Measurements from ENCODE around the gene TCERG1L.
"Not testable (repeated sequence)": the region's sequence is repeated elsewhere in the genome, so short reads cannot be mapped to it uniquely, and the experiment has no call there.

The TCERG1L gene

DNA sequence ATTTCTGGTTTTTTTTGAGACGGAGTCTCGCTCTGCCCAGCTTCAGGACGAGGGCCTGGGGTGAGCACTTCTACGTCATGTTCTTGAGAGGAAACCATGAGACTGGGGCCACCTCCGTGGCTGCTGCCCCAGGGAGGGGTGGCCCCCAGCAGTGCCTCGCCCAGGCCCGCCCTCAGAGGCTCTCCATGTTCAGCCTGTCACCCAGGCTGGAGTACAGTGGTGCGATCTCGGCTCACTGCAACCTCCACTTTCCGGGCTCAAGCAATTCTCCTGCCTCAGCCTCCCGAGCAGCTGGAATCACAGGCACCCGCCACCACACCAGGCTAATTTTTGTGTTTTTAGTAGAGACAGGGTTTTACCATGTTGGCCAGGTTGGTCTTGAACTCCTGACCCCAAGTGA is 175.2 kb downstream of the TCERG1L start:
- not testable (repeated sequence) for H2BK5ac ChIP-seq (ENCODE audit: low read length); H3K9me3 ChIP-seq (replicated peaks in 1 of 2; ENCODE audit: control insufficient read depth in 2 of 2, insufficient read depth in 1 of 2, low read depth in 1 of 2, low read length in 2 of 2); H4K8ac ChIP-seq (ENCODE audit: low read depth, low read length); H2AFZ ChIP-seq (ENCODE audit: low read length); H3K14ac ChIP-seq (ENCODE audit: low read length); H3K23ac ChIP-seq (ENCODE audit: low read depth, low read length, poor library complexity); H3K79me1 ChIP-seq (ENCODE audit: low read depth, low read length); H3K4ac ChIP-seq (ENCODE audit: low read length); H3K9ac ChIP-seq (ENCODE audit: low read depth, low read length, poor library complexity); H2BK12ac ChIP-seq (ENCODE audit: low read length); H2BK120ac ChIP-seq (ENCODE audit: low read depth, low read length); H3K18ac ChIP-seq (ENCODE audit: low read length); H3K4me3 ChIP-seq (ENCODE audit: low read length in 2 of 2); H2BK15ac ChIP-seq (ENCODE audit: low read length); DNase-seq (ENCODE audit: low spot score); H3K27ac ChIP-seq (replicated peaks; ENCODE audit: low read length); H3K4me1 ChIP-seq (ENCODE audit: control insufficient read depth in 2 of 2, insufficient read depth in 1 of 2, low read depth in 1 of 2, low read length in 2 of 2); H2AK5ac ChIP-seq (ENCODE audit: low read depth, low read length); H3K4me2 ChIP-seq (ENCODE audit: insufficient read depth, low read length, poor library complexity, severe bottlenecking); H3K27me3 ChIP-seq (ENCODE audit: control insufficient read depth in 3 of 3, insufficient read depth in 3 of 3, low read depth in 1 of 3, low read length in 3 of 3); H4K91ac ChIP-seq (ENCODE audit: low read depth, low read length, poor library complexity); H3K36me3 ChIP-seq (replicated peaks in 1 of 2; ENCODE audit: control insufficient read depth in 2 of 2, insufficient read depth in 2 of 2, low read length in 2 of 2)
- WGBS, 2 donors (ENCODE audit: extremely low coverage in 2 of 2, insufficient read length in 2 of 2, insufficient replicate concordance in 1 of 2) = no CpG with 5 or more reads among the region's 12 CpGs

DNA sequence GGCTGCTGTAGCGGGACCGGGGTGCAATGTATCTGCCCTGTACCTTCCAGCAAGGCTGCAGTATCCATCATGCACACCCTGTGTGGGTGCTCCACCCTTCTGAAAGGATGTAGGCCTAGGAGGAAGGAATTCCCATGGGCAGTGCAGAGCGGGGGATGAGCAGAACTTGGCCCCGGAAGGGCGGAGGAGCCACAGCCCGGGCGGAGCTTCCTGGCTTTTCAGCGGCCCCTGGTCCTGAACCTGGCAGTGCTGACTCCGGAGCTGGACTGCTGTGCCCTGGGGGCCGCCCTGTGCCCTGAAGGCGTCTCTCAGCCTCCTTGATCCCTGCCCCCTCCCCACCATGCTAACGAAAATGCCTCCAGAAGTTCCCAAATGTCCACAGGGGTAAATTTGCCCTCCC is 175.8 kb downstream of the TCERG1L start:
- Histone ChIP-seq H3K14ac (ENCODE audit: low read length) (no peak overlapping the region), H3K27ac (replicated peaks; ENCODE audit: low read length) (no peak overlapping the region), H3K27me3 (ENCODE audit: control insufficient read depth in 3 of 3, insufficient read depth in 3 of 3, low read depth in 1 of 3, low read length in 3 of 3) (peaks cover 0 to 6% (median 0%) of the 10 kb centered on the region in 3 experiments), H3K18ac (ENCODE audit: low read length) (no peak overlapping the region), H3K79me1 (ENCODE audit: low read depth, low read length) (no peaks in the 10 kb centered on the region), H3K4me2 (ENCODE audit: insufficient read depth, low read length, poor library complexity, severe bottlenecking) (no peak overlapping the region), H2BK12ac (ENCODE audit: low read length) (no peak overlapping the region), H3K9me3 (replicated peaks in 1 of 2; ENCODE audit: control insufficient read depth in 2 of 2, insufficient read depth in 1 of 2, low read depth in 1 of 2, low read length in 2 of 2) (no peaks in the 10 kb centered on the region), H3K4me3 (ENCODE audit: low read length in 2 of 2) (no peak overlapping the region), H2AK5ac (ENCODE audit: low read depth, low read length) (peak overlapping the region; percentile 50), H3K9ac (ENCODE audit: low read depth, low read length, poor library complexity) (no peak overlapping the region), H3K23ac (ENCODE audit: low read depth, low read length, poor library complexity) (peak overlapping the region; percentile 39), H4K8ac (ENCODE audit: low read depth, low read length) (no peak overlapping the region), H3K4ac (ENCODE audit: low read length) (no peak overlapping the region), H2BK15ac (ENCODE audit: low read length) (no peak overlapping the region), H3K36me3 (replicated peaks in 1 of 2; ENCODE audit: control insufficient read depth in 2 of 2, insufficient read depth in 2 of 2, low read length in 2 of 2) (no peaks in the 10 kb centered on the region), H2AFZ (ENCODE audit: low read length) (no peak overlapping the region), H2BK5ac (ENCODE audit: low read length) (no peak overlapping the region), H3K4me1 (ENCODE audit: control insufficient read depth in 2 of 2, insufficient read depth in 1 of 2, low read depth in 1 of 2, low read length in 2 of 2) (no peaks in the 10 kb centered on the region), H2BK120ac (ENCODE audit: low read depth, low read length) (no peak overlapping the region), H4K91ac (ENCODE audit: low read depth, low read length, poor library complexity) (no peak overlapping the region)
- WGBS, 2 donors (ENCODE audit: extremely low coverage in 2 of 2, insufficient read length in 2 of 2, insufficient replicate concordance in 1 of 2) = no CpG with 5 or more reads among the region's 12 CpGs
- no peak for DNase-seq (ENCODE audit: low spot score)

DNA sequence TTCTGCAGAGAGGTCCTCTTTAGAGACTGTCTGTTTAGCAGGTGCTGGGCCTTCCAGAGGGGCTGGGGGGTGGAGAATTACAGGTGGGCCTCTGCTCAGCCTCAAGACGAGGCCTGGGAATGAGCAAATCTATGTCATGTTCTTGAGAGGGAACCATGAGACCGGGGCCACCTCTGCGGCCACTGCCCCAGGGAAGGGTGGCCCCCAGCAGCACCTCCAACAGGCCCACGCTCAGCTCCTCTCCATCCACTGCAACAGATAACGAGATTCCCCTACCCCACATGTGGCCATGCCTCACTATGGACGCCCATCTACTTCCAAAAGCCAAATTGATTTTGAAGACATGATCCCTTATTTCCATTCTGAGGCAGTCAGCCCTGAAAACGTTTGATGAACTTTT is 176.9 kb downstream of the TCERG1L start:
- H3K4me2 ChIP-seq (ENCODE audit: insufficient read depth, low read length, poor library complexity, severe bottlenecking) = no peak overlapping the region
- H2BK120ac ChIP-seq (ENCODE audit: low read depth, low read length) = no peak overlapping the region
- H3K9me3 ChIP-seq (replicated peaks in 1 of 2; ENCODE audit: control insufficient read depth in 2 of 2, insufficient read depth in 1 of 2, low read depth in 1 of 2, low read length in 2 of 2) = no peaks in the 10 kb centered on the region
- H3K23ac ChIP-seq (ENCODE audit: low read depth, low read length, poor library complexity) = no peak overlapping the region
- DNase-seq (ENCODE audit: low spot score) = no peak
- WGBS, 2 donors (ENCODE audit: extremely low coverage in 2 of 2, insufficient read length in 2 of 2, insufficient replicate concordance in 1 of 2) = no CpG with 5 or more reads among the region's 7 CpGs
- no peak overlapping the region for H3K27ac ChIP-seq (replicated peaks; ENCODE audit: low read length)
- H2AFZ ChIP-seq (ENCODE audit: low read length) = no peak overlapping the region
- H2BK12ac ChIP-seq (ENCODE audit: low read length) = no peak overlapping the region
- H3K9ac ChIP-seq (ENCODE audit: low read depth, low read length, poor library complexity) = no peak overlapping the region
- no peak overlapping the region for H3K18ac ChIP-seq (ENCODE audit: low read length)
- H3K4ac ChIP-seq (ENCODE audit: low read length) = no peak overlapping the region
- H3K4me1 ChIP-seq (ENCODE audit: control insufficient read depth in 2 of 2, insufficient read depth in 1 of 2, low read depth in 1 of 2, low read length in 2 of 2) = no peaks in the 10 kb centered on the region
- no peak overlapping the region for H4K91ac ChIP-seq (ENCODE audit: low read depth, low read length, poor library complexity)
- no peak overlapping the region for H2AK5ac ChIP-seq (ENCODE audit: low read depth, low read length)
- H3K4me3 ChIP-seq (ENCODE audit: low read length in 2 of 2) = no peak overlapping the region
- H2BK15ac ChIP-seq (ENCODE audit: low read length) = no peak overlapping the region
- H3K79me1 ChIP-seq (ENCODE audit: low read depth, low read length) = no peaks in the 10 kb centered on the region
- no peak overlapping the region for H4K8ac ChIP-seq (ENCODE audit: low read depth, low read length)
- H3K27me3 ChIP-seq (ENCODE audit: control insufficient read depth in 3 of 3, insufficient read depth in 3 of 3, low read depth in 1 of 3, low read length in 3 of 3) = peaks cover 0 to 6% (median 0%) of the 10 kb centered on the region in 3 experiments
- H2BK5ac ChIP-seq (ENCODE audit: low read length) = no peak overlapping the region
- no peaks in the 10 kb centered on the region for H3K36me3 ChIP-seq (replicated peaks in 1 of 2; ENCODE audit: control insufficient read depth in 2 of 2, insufficient read depth in 2 of 2, low read length in 2 of 2)
- no peak overlapping the region for H3K14ac ChIP-seq (ENCODE audit: low read length)

DNA sequence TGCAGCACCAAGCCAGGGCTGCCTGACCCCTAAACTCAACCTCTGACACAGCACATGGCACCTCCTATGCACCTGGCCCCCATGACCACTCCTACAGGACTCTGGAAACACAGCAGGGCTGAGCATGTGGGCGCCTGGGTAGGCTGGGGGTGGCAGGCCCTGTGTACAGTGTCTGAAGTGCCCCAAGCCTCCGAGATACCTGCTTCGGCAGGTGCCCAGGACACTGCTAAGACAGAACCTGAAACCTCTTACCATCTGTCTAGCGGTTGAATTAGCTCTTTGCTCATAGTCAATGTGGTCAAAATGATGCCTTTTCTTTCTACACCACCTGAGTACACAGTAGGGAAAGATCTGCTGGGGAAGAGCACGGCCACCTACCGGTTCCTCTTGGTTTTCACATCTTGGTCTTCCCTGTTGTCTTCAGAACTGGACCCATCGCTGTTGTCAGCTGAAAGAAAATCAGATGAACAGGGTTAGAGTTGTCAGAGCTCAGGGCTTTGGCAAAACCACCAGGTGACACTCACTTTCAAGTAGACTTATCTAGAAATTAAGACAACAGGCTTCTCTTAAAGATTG is 177.4 kb downstream of the TCERG1L start:
- H2BK5ac ChIP-seq (ENCODE audit: low read length) = no peak overlapping the region
- H3K4me2 ChIP-seq (ENCODE audit: insufficient read depth, low read length, poor library complexity, severe bottlenecking) = no peak overlapping the region
- peak overlapping the region in 1 of 2 donors; percentile 17 for H3K4me3 ChIP-seq (ENCODE audit: low read length in 2 of 2)
- H3K9ac ChIP-seq (ENCODE audit: low read depth, low read length, poor library complexity) = no peak overlapping the region
- no peak for DNase-seq (ENCODE audit: low spot score)
- H3K9me3 ChIP-seq (replicated peaks in 1 of 2; ENCODE audit: control insufficient read depth in 2 of 2, insufficient read depth in 1 of 2, low read depth in 1 of 2, low read length in 2 of 2) = no peaks in the 10 kb centered on the region
- H3K4ac ChIP-seq (ENCODE audit: low read length) = no peak overlapping the region
- H2AK5ac ChIP-seq (ENCODE audit: low read depth, low read length) = no peak overlapping the region
- H2AFZ ChIP-seq (ENCODE audit: low read length) = no peak overlapping the region
- no peak overlapping the region for H2BK120ac ChIP-seq (ENCODE audit: low read depth, low read length)
- no peak overlapping the region for H3K18ac ChIP-seq (ENCODE audit: low read length)
- no peak overlapping the region for H4K8ac ChIP-seq (ENCODE audit: low read depth, low read length)
- H3K4me1 ChIP-seq (ENCODE audit: control insufficient read depth in 2 of 2, insufficient read depth in 1 of 2, low read depth in 1 of 2, low read length in 2 of 2) = no peaks in the 10 kb centered on the region
- H2BK15ac ChIP-seq (ENCODE audit: low read length) = peak overlapping the region; percentile 26
- H2BK12ac ChIP-seq (ENCODE audit: low read length) = no peak overlapping the region
- H3K27me3 ChIP-seq (ENCODE audit: control insufficient read depth in 3 of 3, insufficient read depth in 3 of 3, low read depth in 1 of 3, low read length in 3 of 3) = peaks cover 0 to 6% (median 0%) of the 10 kb centered on the region in 3 experiments
- no peaks in the 10 kb centered on the region for H3K36me3 ChIP-seq (replicated peaks in 1 of 2; ENCODE audit: control insufficient read depth in 2 of 2, insufficient read depth in 2 of 2, low read length in 2 of 2)
- H3K14ac ChIP-seq (ENCODE audit: low read length) = no peak overlapping the region
- H3K79me1 ChIP-seq (ENCODE audit: low read depth, low read length) = no peaks in the 10 kb centered on the region
- no CpG with 5 or more reads among the region's 7 CpGs for WGBS, 2 donors (ENCODE audit: extremely low coverage in 2 of 2, insufficient read length in 2 of 2, insufficient replicate concordance in 1 of 2)
- no peak overlapping the region for H3K23ac ChIP-seq (ENCODE audit: low read depth, low read length, poor library complexity)
- no peak overlapping the region for H4K91ac ChIP-seq (ENCODE audit: low read depth, low read length, poor library complexity)
- no peak overlapping the region for H3K27ac ChIP-seq (replicated peaks; ENCODE audit: low read length)

Data from neuronal stem cell (in vitro differentiated cells).